Measurements from ENCODE around the gene PTPRN2. TPM values are rescaled to one million over a fixed set of nuclear protein-coding genes. Genes with fewer than 3 reads are reported as not detected.

PTPRN2 gene
- total and polyA plus RNA-seq, 3 experiments from 2014 or later: 0.33 to 1.2 (median 0.42) TPM

DNA sequence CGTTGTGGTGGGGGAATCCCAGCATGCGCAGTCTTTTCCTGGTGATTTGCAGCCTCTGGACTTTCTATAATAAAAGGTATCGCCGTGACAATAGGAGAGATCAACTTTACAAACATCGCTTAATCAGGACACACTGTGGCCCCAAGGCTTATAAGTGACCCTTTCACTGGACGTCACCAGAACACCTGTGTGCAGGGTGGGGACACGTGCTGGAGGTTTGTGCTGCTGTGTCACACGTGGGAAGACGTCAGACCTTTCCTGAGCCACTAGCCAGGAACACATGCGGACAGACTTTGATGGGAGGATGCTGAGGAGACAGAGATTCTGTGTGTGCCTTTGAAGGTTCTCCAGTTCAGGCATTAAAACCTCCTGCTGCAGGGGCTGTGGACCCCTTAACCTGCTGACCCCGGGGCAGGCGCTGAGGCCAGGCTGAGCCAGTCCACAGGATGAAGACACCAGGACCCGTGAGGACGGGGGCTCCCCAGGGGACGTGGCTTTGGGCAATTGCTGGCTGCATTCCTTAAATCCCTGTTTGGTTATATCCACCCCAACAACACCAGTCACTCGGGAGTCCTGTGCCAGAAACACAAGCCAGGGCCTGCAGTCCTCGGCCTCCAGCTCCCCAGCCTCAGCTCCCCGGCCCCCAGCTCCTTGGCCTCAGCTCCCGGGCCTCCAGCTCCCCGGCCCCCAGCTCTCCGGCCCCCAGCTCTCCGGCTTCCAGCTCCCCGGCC, 183.4 kb downstream of the PTPRN2 start:
- Histone ChIP-seq H3K27me3 (ENCODE audit: insufficient read depth, low read length, poor library complexity, severe bottlenecking) (no peaks in the 10 kb centered on the region), H3K9me3 (ENCODE audit: low read length) (no peaks in the 10 kb centered on the region), H3K4me3 (ENCODE audit: low read length) (no peak overlapping the region), H3K27ac (ENCODE audit: low read depth, low read length) (no peak overlapping the region), H3K36me3 (ENCODE audit: insufficient read depth, low read length) (no peaks in the 10 kb centered on the region), H3K4me1 (ENCODE audit: insufficient read depth, low read length) (no peaks in the 10 kb centered on the region)
- no peak for DNase-seq
- H3K4me3 Mint-ChIP-seq: no peak overlapping the region
- no peaks in the 10 kb centered on the region for H3K36me3 Mint-ChIP-seq
- peaks cover 0 to 6% (median 1%) of the 10 kb centered on the region in 5 donors for H3K9me3 Mint-ChIP-seq
- POLR2A ChIA-PET: no interaction called here
- H3K27me3 Mint-ChIP-seq: peaks cover 0 to 3% of the 10 kb centered on the region in 2 donors
- CTCF ChIA-PET: no interaction called here
- H3K27ac Mint-ChIP-seq: peak overlapping the region in 1 of 8 donors; percentile 33
- H3K4me1 Mint-ChIP-seq: no peaks in the 10 kb centered on the region

DNA sequence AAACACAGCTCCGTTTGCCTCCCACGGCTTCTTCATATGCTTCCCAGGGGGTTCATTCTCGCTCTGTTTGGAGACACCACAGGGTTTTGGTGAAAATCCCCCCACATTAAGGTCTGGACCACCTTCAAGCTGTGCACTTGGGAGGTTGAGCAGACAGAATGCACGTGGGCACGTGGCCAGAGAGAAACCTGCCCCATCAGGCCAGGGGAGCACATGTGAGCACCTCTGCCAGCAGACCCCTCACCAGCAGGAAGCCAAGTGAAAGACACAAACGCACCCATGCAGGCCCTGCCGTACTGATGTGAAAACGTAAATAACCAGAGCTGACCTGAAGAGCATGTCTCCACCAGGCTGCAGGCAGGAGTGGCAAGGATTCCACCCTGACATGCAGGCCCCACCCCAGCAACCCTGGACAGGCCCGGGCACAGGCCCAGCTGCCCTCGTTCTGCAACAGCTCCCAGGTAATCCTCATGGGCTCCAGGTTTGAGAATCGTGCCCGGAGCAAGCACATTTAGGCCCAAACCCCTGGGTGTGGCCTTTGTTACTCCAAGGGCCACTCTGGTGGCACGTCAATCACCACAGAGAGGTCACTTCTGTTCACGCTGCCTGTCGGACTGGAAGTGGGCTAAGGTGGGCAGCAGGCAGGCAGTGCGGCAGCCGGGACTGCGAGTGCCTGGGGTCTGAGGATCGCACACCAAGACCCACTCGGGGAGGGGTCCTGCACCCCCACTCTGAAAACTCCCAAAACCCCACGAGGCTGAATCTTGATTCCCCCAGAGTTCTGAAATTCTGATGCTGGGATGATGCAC, 184.4 kb downstream of the PTPRN2 start:
- Mint-ChIP-seq H3K4me3 (no peak overlapping the region), H3K4me1 (no peaks in the 10 kb centered on the region), H3K27me3 (peaks cover 0 to 3% of the 10 kb centered on the region in 2 donors), H3K36me3 (no peaks in the 10 kb centered on the region), H3K27ac (no peak overlapping the region), H3K9me3 (peaks cover 5 to 13% (median 7%) of the 10 kb centered on the region in 5 donors)
- ChIA-PET CTCF (no interaction called here), POLR2A (no interaction called here)
- no peaks in the 10 kb centered on the region for H3K27me3 ChIP-seq (ENCODE audit: insufficient read depth, low read length, poor library complexity, severe bottlenecking)
- DNase-seq: no peak
- peaks cover 7% of the 10 kb centered on the region for H3K9me3 ChIP-seq (ENCODE audit: low read length)
- H3K36me3 ChIP-seq (ENCODE audit: insufficient read depth, low read length): no peaks in the 10 kb centered on the region
- no peak overlapping the region for H3K4me3 ChIP-seq (ENCODE audit: low read length)
- no peak overlapping the region for H3K27ac ChIP-seq (ENCODE audit: low read depth, low read length)
- H3K4me1 ChIP-seq (ENCODE audit: insufficient read depth, low read length): no peaks in the 10 kb centered on the region

DNA sequence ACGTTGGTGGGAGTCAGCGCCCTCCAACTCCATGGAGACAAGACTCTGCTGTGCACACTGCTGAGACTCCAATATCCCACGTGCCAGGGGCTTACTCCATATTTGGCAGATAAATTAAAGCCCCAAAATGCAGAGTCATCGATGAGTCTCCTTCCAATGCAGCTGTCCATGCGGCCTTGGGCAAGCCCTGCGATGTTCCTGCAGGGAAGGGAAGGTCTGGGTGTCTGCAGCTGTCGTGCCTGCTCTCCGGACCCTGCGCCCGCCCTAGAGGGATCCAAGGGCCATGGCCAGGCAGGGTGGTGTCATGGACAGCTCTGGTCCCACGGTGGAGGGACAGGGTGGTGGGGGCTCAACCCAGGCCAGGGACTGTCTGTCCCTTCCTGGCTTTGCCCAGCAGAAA, 185.2 kb downstream of the PTPRN2 start:
- DNase-seq: no peak
- ChIA-PET CTCF (no interaction called here), POLR2A (no interaction called here)
- H3K36me3 ChIP-seq (ENCODE audit: insufficient read depth, low read length): no peaks in the 10 kb centered on the region
- H3K27ac ChIP-seq (ENCODE audit: low read depth, low read length): no peak overlapping the region
- Mint-ChIP-seq H3K27me3 (peaks cover 0 to 3% of the 10 kb centered on the region in 2 donors), H3K4me1 (no peaks in the 10 kb centered on the region), H3K4me3 (no peak overlapping the region), H3K27ac (no peak overlapping the region), H3K36me3 (no peaks in the 10 kb centered on the region), H3K9me3 (peaks cover 5 to 14% (median 8%) of the 10 kb centered on the region in 5 donors)
- H3K27me3 ChIP-seq (ENCODE audit: insufficient read depth, low read length, poor library complexity, severe bottlenecking): no peaks in the 10 kb centered on the region
- no peak overlapping the region for H3K4me3 ChIP-seq (ENCODE audit: low read length)
- peaks cover 7% of the 10 kb centered on the region for H3K9me3 ChIP-seq (ENCODE audit: low read length)
- no peaks in the 10 kb centered on the region for H3K4me1 ChIP-seq (ENCODE audit: insufficient read depth, low read length)

DNA sequence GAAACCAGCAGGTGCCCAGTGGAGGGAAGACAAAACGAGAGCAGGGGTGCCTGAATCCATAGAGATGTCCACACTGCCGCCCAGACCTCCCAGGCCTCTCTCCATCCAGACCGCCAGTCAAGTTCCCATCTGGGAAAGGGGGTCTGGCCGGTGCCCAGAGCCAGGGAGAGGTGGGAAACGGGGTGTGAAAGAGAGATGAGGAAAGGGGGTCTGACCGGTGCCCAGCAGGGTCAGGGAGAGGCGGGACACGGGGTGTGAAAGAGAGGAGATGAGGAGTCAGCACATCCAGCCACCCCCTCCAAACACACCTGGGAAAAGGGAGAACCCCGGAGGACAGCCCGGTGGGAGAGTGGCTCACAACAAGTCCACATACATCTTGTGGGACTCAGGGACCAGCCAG, 185.8 kb downstream of the PTPRN2 start:
- DNase-seq: no peak
- no peaks in the 10 kb centered on the region for H3K36me3 ChIP-seq (ENCODE audit: insufficient read depth, low read length)
- H3K9me3 ChIP-seq (ENCODE audit: low read length): peaks cover 7% of the 10 kb centered on the region
- H3K27ac ChIP-seq (ENCODE audit: low read depth, low read length): no peak overlapping the region
- no peak overlapping the region for H3K4me3 ChIP-seq (ENCODE audit: low read length)
- Mint-ChIP-seq H3K27me3 (peaks cover 0 to 3% of the 10 kb centered on the region in 2 donors), H3K4me3 (no peak overlapping the region), H3K4me1 (no peaks in the 10 kb centered on the region), H3K36me3 (no peaks in the 10 kb centered on the region), H3K9me3 (peaks cover 5 to 14% (median 8%) of the 10 kb centered on the region in 5 donors), H3K27ac (no peak overlapping the region)
- H3K27me3 ChIP-seq (ENCODE audit: insufficient read depth, low read length, poor library complexity, severe bottlenecking): no peaks in the 10 kb centered on the region
- no peaks in the 10 kb centered on the region for H3K4me1 ChIP-seq (ENCODE audit: insufficient read depth, low read length)
- CTCF ChIA-PET: no interaction called here
- POLR2A ChIA-PET: no interaction called here

DNA sequence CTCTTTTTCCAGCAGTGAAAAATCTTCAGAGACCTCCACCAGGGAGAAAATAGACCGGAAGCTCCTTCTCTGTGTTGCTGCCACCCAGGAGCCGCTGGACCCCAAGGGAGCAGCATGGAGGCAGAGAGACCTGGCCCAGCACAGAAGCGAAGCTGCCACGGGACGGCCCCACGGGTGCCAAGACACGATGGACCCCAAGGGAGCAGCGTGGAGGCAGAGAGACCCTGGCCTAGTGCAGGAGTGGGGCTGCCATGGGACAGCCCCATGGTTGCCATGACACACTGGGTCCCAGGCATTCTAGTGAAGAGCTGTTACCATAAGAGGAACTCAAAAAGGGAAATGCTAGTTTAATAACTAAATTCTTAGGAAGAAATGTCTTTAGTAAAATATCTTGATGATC, 186.3 kb downstream of the PTPRN2 start:
- no peak for DNase-seq
- Histone ChIP-seq H3K27me3 (ENCODE audit: insufficient read depth, low read length, poor library complexity, severe bottlenecking) (no peaks in the 10 kb centered on the region), H3K4me1 (ENCODE audit: insufficient read depth, low read length) (no peaks in the 10 kb centered on the region), H3K27ac (ENCODE audit: low read depth, low read length) (no peak overlapping the region), H3K4me3 (ENCODE audit: low read length) (no peak overlapping the region), H3K36me3 (ENCODE audit: insufficient read depth, low read length) (no peaks in the 10 kb centered on the region), H3K9me3 (ENCODE audit: low read length) (peaks cover 7% of the 10 kb centered on the region)
- Mint-ChIP-seq H3K27me3 (peaks cover 0 to 3% of the 10 kb centered on the region in 2 donors), H3K9me3 (peaks cover 5 to 14% (median 8%) of the 10 kb centered on the region in 5 donors), H3K27ac (no peak overlapping the region), H3K36me3 (no peaks in the 10 kb centered on the region), H3K4me3 (no peak overlapping the region), H3K4me1 (no peaks in the 10 kb centered on the region)
- ChIA-PET CTCF (no interaction called here), POLR2A (no interaction called here)

DNA sequence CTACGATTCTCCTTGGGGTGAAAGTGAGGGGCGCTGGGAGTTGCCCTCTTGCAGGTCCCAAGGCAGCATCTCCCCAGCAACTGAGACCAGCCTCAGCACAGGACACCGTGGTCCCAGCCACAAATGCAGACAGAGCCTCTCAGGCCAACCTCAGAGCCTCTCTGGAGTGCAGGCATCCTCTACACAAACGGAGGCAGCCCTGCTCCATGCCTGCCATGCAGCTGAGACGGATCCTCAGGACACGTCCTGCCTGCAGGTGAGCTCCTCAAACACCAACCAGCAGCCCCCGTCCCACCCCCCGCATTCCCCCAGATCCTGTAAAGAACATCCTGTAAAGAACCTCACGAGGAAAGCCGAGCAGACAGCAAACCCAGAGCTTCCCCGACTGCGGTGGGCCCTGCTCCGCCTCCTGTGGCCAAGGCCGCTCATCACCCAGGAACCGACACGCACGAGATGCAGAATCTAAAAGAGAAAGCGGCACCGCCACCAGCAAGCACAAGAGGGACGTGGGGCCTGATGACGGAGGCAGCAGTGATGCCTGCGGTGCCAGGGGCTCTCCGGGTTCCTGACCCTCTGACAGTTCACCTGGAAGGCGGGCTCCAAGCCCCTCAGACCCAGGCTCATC, 186.9 kb downstream of the PTPRN2 start:
- Histone ChIP-seq H3K36me3 (ENCODE audit: insufficient read depth, low read length) (no peaks in the 10 kb centered on the region), H3K4me1 (ENCODE audit: insufficient read depth, low read length) (no peaks in the 10 kb centered on the region), H3K4me3 (ENCODE audit: low read length) (no peak overlapping the region), H3K27me3 (ENCODE audit: insufficient read depth, low read length, poor library complexity, severe bottlenecking) (no peaks in the 10 kb centered on the region), H3K9me3 (ENCODE audit: low read length) (peaks cover 7% of the 10 kb centered on the region), H3K27ac (ENCODE audit: low read depth, low read length) (no peak overlapping the region)
- Mint-ChIP-seq H3K4me1 (no peaks in the 10 kb centered on the region), H3K27ac (no peak overlapping the region), H3K9me3 (peaks cover 5 to 14% (median 8%) of the 10 kb centered on the region in 5 donors), H3K36me3 (no peaks in the 10 kb centered on the region), H3K4me3 (no peak overlapping the region), H3K27me3 (peaks cover 0 to 3% of the 10 kb centered on the region in 2 donors)
- POLR2A ChIA-PET: no interaction called here
- DNase-seq: no peak
- CTCF ChIA-PET: no interaction called here

DNA sequence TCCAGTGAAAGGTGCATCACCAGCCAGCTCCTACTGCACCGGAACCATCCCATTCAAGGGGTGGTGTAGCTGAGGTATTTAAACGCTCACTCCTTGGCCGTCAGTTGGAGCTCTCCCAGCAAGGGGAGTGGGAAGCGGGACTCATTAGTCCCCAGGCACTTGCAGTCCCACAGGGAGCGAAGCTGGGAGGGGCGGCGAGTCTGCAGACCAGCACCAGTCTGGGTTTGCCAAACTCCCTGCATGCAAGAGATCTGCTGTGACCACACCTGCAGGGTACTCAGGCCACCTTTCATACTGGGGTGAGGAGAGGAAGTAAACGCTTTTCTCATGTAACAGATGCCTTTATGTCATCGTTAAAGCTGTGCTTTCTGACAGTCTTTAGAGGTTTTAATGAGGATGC, 187.9 kb downstream of the PTPRN2 start:
- H3K27ac ChIP-seq (ENCODE audit: low read depth, low read length): no peak overlapping the region
- no peaks in the 10 kb centered on the region for H3K27me3 ChIP-seq (ENCODE audit: insufficient read depth, low read length, poor library complexity, severe bottlenecking)
- no peak for DNase-seq
- POLR2A ChIA-PET: no interaction called here
- H3K9me3 Mint-ChIP-seq: peaks cover 5 to 14% (median 8%) of the 10 kb centered on the region in 5 donors
- no peak overlapping the region for H3K27ac Mint-ChIP-seq
- H3K36me3 ChIP-seq (ENCODE audit: insufficient read depth, low read length): no peaks in the 10 kb centered on the region
- no peaks in the 10 kb centered on the region for H3K4me1 Mint-ChIP-seq
- CTCF ChIA-PET: interaction anchor here (0.8 kb wide), 1 partner anchor 14 kb away, joined by 4 read pairs; no protein-coding TSS in a partner anchor
- H3K27me3 Mint-ChIP-seq: peaks cover 0 to 2% of the 10 kb centered on the region in 2 donors
- H3K4me3 ChIP-seq (ENCODE audit: low read length): no peak overlapping the region
- no peak overlapping the region for H3K4me3 Mint-ChIP-seq
- peaks cover 7% of the 10 kb centered on the region for H3K9me3 ChIP-seq (ENCODE audit: low read length)
- no peaks in the 10 kb centered on the region for H3K36me3 Mint-ChIP-seq
- no peaks in the 10 kb centered on the region for H3K4me1 ChIP-seq (ENCODE audit: insufficient read depth, low read length)

DNA sequence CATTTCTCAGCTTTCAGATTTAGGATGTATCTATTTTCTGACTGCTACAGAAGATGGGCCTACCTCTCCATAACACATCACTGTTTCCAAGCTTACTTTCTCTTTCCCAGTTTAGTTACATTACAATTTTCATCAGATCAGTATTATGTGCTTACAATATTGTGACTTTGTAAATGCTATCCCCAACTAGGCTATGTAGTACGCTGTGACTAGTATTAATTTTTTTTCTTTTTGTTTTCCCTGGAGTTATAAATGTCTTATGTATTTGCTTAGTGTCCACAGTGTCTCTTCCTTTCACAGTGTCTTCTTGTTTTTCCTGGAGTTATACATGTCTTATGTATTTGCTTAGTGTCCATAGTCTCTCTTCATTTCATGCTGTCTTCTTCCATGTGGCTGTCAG, 188.9 kb downstream of the PTPRN2 start:
- H3K4me3 ChIP-seq (ENCODE audit: low read length): no peak overlapping the region
- H3K27me3 Mint-ChIP-seq: peaks cover 0 to 2% of the 10 kb centered on the region in 2 donors
- H3K27me3 ChIP-seq (ENCODE audit: insufficient read depth, low read length, poor library complexity, severe bottlenecking): no peaks in the 10 kb centered on the region
- H3K9me3 ChIP-seq (ENCODE audit: low read length): peaks cover 7% of the 10 kb centered on the region
- H3K4me3 Mint-ChIP-seq: no peak overlapping the region
- H3K27ac ChIP-seq (ENCODE audit: low read depth, low read length): no peak overlapping the region
- H3K27ac Mint-ChIP-seq: no peak overlapping the region
- H3K4me1 Mint-ChIP-seq: no peaks in the 10 kb centered on the region
- ChIA-PET POLR2A (no interaction called here), CTCF (no interaction called here)
- H3K4me1 ChIP-seq (ENCODE audit: insufficient read depth, low read length): no peaks in the 10 kb centered on the region
- no peak for DNase-seq
- H3K9me3 Mint-ChIP-seq: peaks cover 5 to 14% (median 8%) of the 10 kb centered on the region in 5 donors
- no peaks in the 10 kb centered on the region for H3K36me3 Mint-ChIP-seq
- H3K36me3 ChIP-seq (ENCODE audit: insufficient read depth, low read length): no peaks in the 10 kb centered on the region

Data from CD8-positive, alpha-beta memory T cell (primary cell).